Measurements from ENCODE around the gene CCDC50.

CCDC50 gene

DNA sequence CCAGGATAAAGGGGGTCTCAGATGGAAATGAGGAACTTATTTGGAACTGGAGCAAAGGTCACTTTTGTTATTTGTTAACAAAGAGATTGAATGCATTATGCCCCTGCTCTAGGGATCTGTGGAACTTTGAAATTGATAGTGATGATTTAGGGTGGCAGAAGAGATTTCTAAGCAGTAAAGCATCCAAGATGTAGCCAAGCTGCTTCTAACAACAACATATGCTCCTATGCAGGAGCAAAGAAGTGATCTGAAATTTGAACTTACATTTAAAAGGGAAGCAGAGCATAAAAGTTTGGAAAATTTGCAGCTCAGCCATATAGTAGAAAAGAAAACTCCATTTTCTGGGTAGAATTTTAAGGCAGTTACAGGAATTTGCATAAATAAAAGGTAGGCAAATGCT is 30.3 kb upstream of the CCDC50 start:
- TF ChIP-seq EZH2phosphoT487 (IDR thresholded peaks at IDR 0.05; ENCODE audit: low read length): no peak
- TF ChIP-seq, protein P1, sequence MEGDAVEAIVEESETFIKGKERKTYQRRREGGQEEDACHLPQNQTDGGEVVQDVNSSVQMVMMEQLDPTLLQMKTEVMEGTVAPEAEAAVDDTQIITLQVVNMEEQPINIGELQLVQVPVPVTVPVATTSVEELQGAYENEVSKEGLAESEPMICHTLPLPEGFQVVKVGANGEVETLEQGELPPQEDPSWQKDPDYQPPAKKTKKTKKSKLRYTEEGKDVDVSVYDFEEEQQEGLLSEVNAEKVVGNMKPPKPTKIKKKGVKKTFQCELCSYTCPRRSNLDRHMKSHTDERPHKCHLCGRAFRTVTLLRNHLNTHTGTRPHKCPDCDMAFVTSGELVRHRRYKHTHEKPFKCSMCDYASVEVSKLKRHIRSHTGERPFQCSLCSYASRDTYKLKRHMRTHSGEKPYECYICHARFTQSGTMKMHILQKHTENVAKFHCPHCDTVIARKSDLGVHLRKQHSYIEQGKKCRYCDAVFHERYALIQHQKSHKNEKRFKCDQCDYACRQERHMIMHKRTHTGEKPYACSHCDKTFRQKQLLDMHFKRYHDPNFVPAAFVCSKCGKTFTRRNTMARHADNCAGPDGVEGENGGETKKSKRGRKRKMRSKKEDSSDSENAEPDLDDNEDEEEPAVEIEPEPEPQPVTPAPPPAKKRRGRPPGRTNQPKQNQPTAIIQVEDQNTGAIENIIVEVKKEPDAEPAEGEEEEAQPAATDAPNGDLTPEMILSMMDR (IDR thresholded peaks at IDR 0.05; ENCODE audit: low read length): no peak
- no peak for TF ChIP-seq EZH2 (optimal IDR thresholded peaks at IDR 0.05; ENCODE audit: low read depth, low read length)
- Histone ChIP-seq H3K4me3 (ENCODE audit: low read length) (no peak overlapping the region), H3K79me2 (ENCODE audit: low read length) (no peaks in the 10 kb centered on the region), H2AFZ (ENCODE audit: low read length) (no peak overlapping the region), H3K27ac (ENCODE audit: low read length) (no peak overlapping the region), H3K9me3 (replicated peaks; ENCODE audit: insufficient read depth, low read length) (no peaks in the 10 kb centered on the region), H4K20me1 (ENCODE audit: insufficient read depth, low read length) (no peaks in the 10 kb centered on the region), H3K9ac (ENCODE audit: low read length) (no peak overlapping the region), H3K4me1 (ENCODE audit: low read length) (peaks cover 44% of the 10 kb centered on the region), H3K36me3 (replicated peaks; ENCODE audit: insufficient read depth, low read length) (no peaks in the 10 kb centered on the region), H3K27me3 (replicated peaks; ENCODE audit: insufficient read depth, low read length) (no peaks in the 10 kb centered on the region), H3K4me2 (ENCODE audit: low read depth, low read length) (no peak overlapping the region), H3K9me2 (replicated peaks; ENCODE audit: insufficient read depth, low read length) (no peaks in the 10 kb centered on the region), H3F3A (ENCODE audit: insufficient read depth, low read length) (peaks cover 29% of the 10 kb centered on the region)
- no peak for DNase-seq

GRCh38 chr3:191300422-191300821 is 28.8 kb upstream of the CCDC50 start:
- Histone ChIP-seq H3K9ac (ENCODE audit: low read length) (peak overlapping the region; percentile 5; the same call in 1 of the 2 replicates), H3F3A (ENCODE audit: insufficient read depth, low read length) (peaks cover 24% of the 10 kb centered on the region), H4K20me1 (ENCODE audit: insufficient read depth, low read length) (no peaks in the 10 kb centered on the region), H3K4me1 (ENCODE audit: low read length) (peaks cover 38% of the 10 kb centered on the region), H3K27me3 (replicated peaks; ENCODE audit: insufficient read depth, low read length) (no peaks in the 10 kb centered on the region), H3K4me3 (ENCODE audit: low read length) (no peak overlapping the region), H2AFZ (ENCODE audit: low read length) (peak overlapping the region; percentile 52), H3K9me3 (replicated peaks; ENCODE audit: insufficient read depth, low read length) (no peaks in the 10 kb centered on the region), H3K27ac (ENCODE audit: low read length) (peak overlapping the region; percentile 63; the same call in 1 of the 2 replicates), H3K36me3 (replicated peaks; ENCODE audit: insufficient read depth, low read length) (no peaks in the 10 kb centered on the region), H3K9me2 (replicated peaks; ENCODE audit: insufficient read depth, low read length) (no peaks in the 10 kb centered on the region), H3K4me2 (ENCODE audit: low read depth, low read length) (peak overlapping the region; percentile 57), H3K79me2 (ENCODE audit: low read length) (no peaks in the 10 kb centered on the region)
- TF ChIP-seq EZH2 (optimal IDR thresholded peaks at IDR 0.05; ENCODE audit: low read depth, low read length) (no peak), EZH2phosphoT487 (IDR thresholded peaks at IDR 0.05; ENCODE audit: low read length) (no peak)
- TF ChIP-seq, protein P1 (IDR thresholded peaks at IDR 0.05; ENCODE audit: low read length): no peak
- DNase-seq: peak; percentile 40

- Histone ChIP-seq H3K4me3 (ENCODE audit: low read length) (no peak overlapping the region), H2AFZ (ENCODE audit: low read length) (no peak overlapping the region; the same call in 1 of the 2 replicates)
- peak; percentile 86 for DNase-seq
Observed at GRCh38 chr3:191301017-191301416, 28.2 kb upstream of the CCDC50 start.

More at GRCh38 chr3:191301017-191301416, 28.2 kb upstream of the CCDC50 start:
- Histone ChIP-seq H3K9me2 (replicated peaks; ENCODE audit: insufficient read depth, low read length) (no peaks in the 10 kb centered on the region), H3K9ac (ENCODE audit: low read length) (no peak overlapping the region; the same call in 1 of the 2 replicates), H3K4me2 (ENCODE audit: low read depth, low read length) (peak overlapping the region; percentile 57), H3K79me2 (ENCODE audit: low read length) (no peaks in the 10 kb centered on the region), H3K9me3 (replicated peaks; ENCODE audit: insufficient read depth, low read length) (no peaks in the 10 kb centered on the region), H3K27ac (ENCODE audit: low read length) (peak overlapping the region; percentile 63; the same call in 1 of the 2 replicates), H3K4me1 (ENCODE audit: low read length) (peaks cover 32% of the 10 kb centered on the region), H4K20me1 (ENCODE audit: insufficient read depth, low read length) (no peaks in the 10 kb centered on the region), H3F3A (ENCODE audit: insufficient read depth, low read length) (peaks cover 18% of the 10 kb centered on the region), H3K27me3 (replicated peaks; ENCODE audit: insufficient read depth, low read length) (no peaks in the 10 kb centered on the region), H3K36me3 (replicated peaks; ENCODE audit: insufficient read depth, low read length) (no peaks in the 10 kb centered on the region)
- TF ChIP-seq, protein P1 (IDR thresholded peaks at IDR 0.05; ENCODE audit: low read length): no peak
- TF ChIP-seq EZH2 (optimal IDR thresholded peaks at IDR 0.05; ENCODE audit: low read depth, low read length) (no peak), EZH2phosphoT487 (IDR thresholded peaks at IDR 0.05; ENCODE audit: low read length) (no peak)
